Spleen (tissue), 11 donors: ENCODE results near the gene RABL2B. TPM values are rescaled to one million over a fixed set of nuclear protein-coding genes. Genes with fewer than 3 reads are reported as not detected.

Experiments used
- DNase-seq: peaks from one replicate; pipeline ENCODE4 v3.0.0-alpha.2; 2020
- H3K27ac ChIP-seq, 8 donors: fragments of 200-600 bp; sonication (generic) in 7 of 8; 1 replicate in 4 of 8; 2 replicates in 4 of 8; pipeline versions ENCODE4 v1.5.0 to v1.8.0; 2016 to 2021; ENCODE audit warnings: inconsistent platforms in 4 of 8, mild to moderate bottlenecking in 4 of 8, moderate library complexity in 1 of 8
- H3K27me3 ChIP-seq, 7 donors: fragments of 200-600 bp; sonication (generic) in 6 of 7; replicated peaks in 1 of 7; 1 replicate in 4 of 7; 2 replicates in 3 of 7; pipeline versions ENCODE4 v1.5.0 to v1.8.0; 2016 to 2021; ENCODE audit warnings: inconsistent platforms in 3 of 7, mild to moderate bottlenecking in 1 of 7
- H3K36me3 ChIP-seq, 6 donors: fragments of 200-600 bp; sonication (generic) in 5 of 6; 1 replicate in 4 of 6; 2 replicates in 2 of 6; pipeline versions ENCODE4 v1.5.0 to v1.8.0; 2016 to 2021; ENCODE audit warnings: inconsistent platforms in 2 of 6
- H3K4me1 ChIP-seq, 6 donors: fragments of 200-600 bp; sonication (generic) in 5 of 6; 1 replicate in 3 of 6; 2 replicates in 3 of 6; pipeline versions ENCODE4 v1.5.0 to v1.8.0; 2016 to 2021; ENCODE audit warnings: inconsistent platforms in 3 of 6
- H3K4me3 ChIP-seq, 8 donors: fragments of 200-600 bp; sonication (generic) in 7 of 8; 1 replicate in 4 of 8; 2 replicates in 4 of 8; pipeline versions ENCODE4 v1.5.0 to v1.8.0; 2016 to 2021; ENCODE audit warnings: inconsistent platforms in 4 of 8, mild to moderate bottlenecking in 4 of 8, moderate library complexity in 2 of 8
- H3K9me3 ChIP-seq, 8 donors: fragments of 200-600 bp; sonication (generic) in 7 of 8; 1 replicate in 4 of 8; 2 replicates in 4 of 8; pipeline versions ENCODE4 v1.5.0 to v1.8.0; 2016 to 2021; ENCODE audit warnings: inconsistent platforms in 4 of 8
- POLR2A ChIP-seq, 3 donors: fragments of 450-650 bp; IDR thresholded peaks; one replicate each; pipeline ENCODE4 v1.5.1; 2017; ENCODE audit warnings: antibody characterized with exemption in 3 of 3, mild to moderate bottlenecking in 1 of 3
- POLR2AphosphoS5 ChIP-seq, 3 donors: sonication (generic); formaldehyde crosslinking; IDR thresholded peaks; one replicate each; pipeline ENCODE4 v1.5.1; 2017; ENCODE audit warnings: antibody characterized with exemption in 3 of 3
- WGBS, 5 donors: extraction: QIAGEN DNeasy Blood & Tissue Kit in 3 of 5; methylation state at CpG; one replicate each; pipeline versions ENCODE4 v1.1.5 to v1.1.7; 2013 to 2018; 5-methylcytosine and 5-hydroxymethylcytosine counted together
- intact Hi-C: fragments of 100-400 bp; cut with DNase I; formaldehyde crosslinking; loops from one replicate; pipeline ENCODE4 v1.15.0; 2023; ENCODE audit warnings: low total_unique reads
- polyA plus RNA-seq, 3 donors: library from polyadenylated mRNA; stranded (reverse); fragments of 200-250 nt; gene quantifications; one replicate each; pipeline ENCODE4 v1.2.1, GENCODE V29; 2013
- total RNA-seq, 7 donors: library from RNA; depleted of rRNA in 3 of 7; stranded (reverse); fragments of >200 nt in 3 of 7; fragmentation: NEBNext Ultra II Directional in 4 of 7; extraction: Animal tissue kit (Norgen Biotek cat#: 25700) in 4 of 7; gene quantifications; one replicate each; pipeline versions ENCODE4 v1.1.0 to v1.2.1, GENCODE V29; 2016 to 2021
- TF ChIP-seq, protein P1 (sequence below), 11 experiments: fragments of 200-600 bp in 7 of 11; fragments of 450-650 bp in 4 of 11; sonication (generic) in 4 of 11; IDR thresholded peaks in 8 of 11; conservative IDR thresholded peaks in 3 of 11; 1 replicate in 7 of 11; 2 replicates in 4 of 11; pipeline versions ENCODE4 v1.4.0 to v1.8.0; 2016 to 2021; ENCODE audit warnings: antibody characterized with exemption in 11 of 11, inconsistent platforms in 4 of 11, mild to moderate bottlenecking in 1 of 11
- donor health status: healthy with polysubstance abuse.
- donor health status: DM: no; HTN: no; CAD: no; lungs with moderate emphysema.
- donor health status: DM: no; HTN: no; CAD: no.
- donor health status: Bipolar disorder and iron deficiency.
- donor health status: healthy.
- donor health status: DM: no; HTN: no; CAD: no.
- donor health status: DM: yes; HTN: yes; CAD: no.

RABL2B gene
- total and polyA plus RNA-seq, 10 donors = 14.5 to 46.9 (median 19.2) TPM

DNA sequence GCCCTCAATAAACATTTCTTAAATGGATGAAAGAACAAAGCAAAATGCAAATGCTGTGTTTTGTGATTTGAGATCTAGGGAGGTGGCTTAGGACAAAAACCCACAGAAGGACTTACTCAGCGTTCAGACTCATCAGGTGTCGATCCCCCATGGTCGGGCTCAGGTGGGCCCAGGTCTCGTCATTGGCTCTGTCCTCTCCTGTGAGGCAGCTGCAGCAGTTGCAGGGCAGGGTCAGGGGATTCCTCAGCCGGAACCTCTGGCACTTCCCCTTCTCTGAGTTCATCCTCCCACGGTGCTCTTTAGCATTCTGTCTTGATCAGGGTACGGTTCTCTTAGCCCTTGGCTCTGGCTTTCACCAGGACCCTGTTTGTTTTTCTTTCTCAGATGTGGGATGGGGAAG lies 59.4 kb downstream of the RABL2B start:
- WGBS, 5 donors = 48 to 60% (median 57%) methylated on average over 7 of the region's 7 CpGs
- Histone ChIP-seq H3K4me3 (no peak overlapping the region), H3K27ac (peak overlapping the region in 1 of 8 donors; percentile 4), H3K36me3 (peaks cover 0 to 75% (median 9%) of the 10 kb centered on the region in 6 donors), H3K9me3 (no peaks in the 10 kb centered on the region), H3K27me3 (peaks cover 0 to 10% (median 0%) of the 10 kb centered on the region in 7 donors), H3K4me1 (peaks cover 0 to 94% (median 61%) of the 10 kb centered on the region in 6 donors)
- intact Hi-C loops = no loop called here
- no peak for DNase-seq
- TF ChIP-seq, protein P1, sequence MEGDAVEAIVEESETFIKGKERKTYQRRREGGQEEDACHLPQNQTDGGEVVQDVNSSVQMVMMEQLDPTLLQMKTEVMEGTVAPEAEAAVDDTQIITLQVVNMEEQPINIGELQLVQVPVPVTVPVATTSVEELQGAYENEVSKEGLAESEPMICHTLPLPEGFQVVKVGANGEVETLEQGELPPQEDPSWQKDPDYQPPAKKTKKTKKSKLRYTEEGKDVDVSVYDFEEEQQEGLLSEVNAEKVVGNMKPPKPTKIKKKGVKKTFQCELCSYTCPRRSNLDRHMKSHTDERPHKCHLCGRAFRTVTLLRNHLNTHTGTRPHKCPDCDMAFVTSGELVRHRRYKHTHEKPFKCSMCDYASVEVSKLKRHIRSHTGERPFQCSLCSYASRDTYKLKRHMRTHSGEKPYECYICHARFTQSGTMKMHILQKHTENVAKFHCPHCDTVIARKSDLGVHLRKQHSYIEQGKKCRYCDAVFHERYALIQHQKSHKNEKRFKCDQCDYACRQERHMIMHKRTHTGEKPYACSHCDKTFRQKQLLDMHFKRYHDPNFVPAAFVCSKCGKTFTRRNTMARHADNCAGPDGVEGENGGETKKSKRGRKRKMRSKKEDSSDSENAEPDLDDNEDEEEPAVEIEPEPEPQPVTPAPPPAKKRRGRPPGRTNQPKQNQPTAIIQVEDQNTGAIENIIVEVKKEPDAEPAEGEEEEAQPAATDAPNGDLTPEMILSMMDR (IDR thresholded peaks at IDR 0.05 in 8 of 11, conservative IDR thresholded peaks at IDR 0.05 in 3 of 11) = no peak
- TF ChIP-seq POLR2A (IDR thresholded peaks at IDR 0.05) = no peak
- peak in 1 of 3 donors; percentile 14 for TF ChIP-seq POLR2AphosphoS5 (IDR thresholded peaks at IDR 0.05)

- Histone ChIP-seq H3K4me3 (no peak overlapping the region), H3K27me3 (peaks cover 0 to 10% (median 0%) of the 10 kb centered on the region in 7 donors), H3K27ac (peak overlapping the region in 3 of 8 donors; percentile 42 to 46 (median 43)), H3K4me1 (peaks cover 0 to 94% (median 58%) of the 10 kb centered on the region in 6 donors), H3K36me3 (peaks cover 0 to 68% (median 6%) of the 10 kb centered on the region in 6 donors), H3K9me3 (no peaks in the 10 kb centered on the region)
- WGBS, 5 donors = 73 to 86% (median 81%) methylated on average over 12 of the region's 12 CpGs
- intact Hi-C loops = no loop called here
- no peak for DNase-seq
- TF ChIP-seq, protein P1 (IDR thresholded peaks at IDR 0.05 in 8 of 11, conservative IDR thresholded peaks at IDR 0.05 in 3 of 11) = no peak
- TF ChIP-seq POLR2AphosphoS5 (IDR thresholded peaks at IDR 0.05) = no peak
- no peak for TF ChIP-seq POLR2A (IDR thresholded peaks at IDR 0.05)
These were observed 60.6 kb downstream of the RABL2B start for GRCh38 chr22:50722716-50723428.

GRCh38 chr22:50722048-50722701 lies 61.3 kb downstream of the RABL2B start:
- Histone ChIP-seq H3K4me1 (peaks cover 0 to 94% (median 52%) of the 10 kb centered on the region in 6 donors), H3K4me3 (no peak overlapping the region), H3K36me3 (peaks cover 0 to 70% (median 6%) of the 10 kb centered on the region in 6 donors), H3K27ac (peak overlapping the region in 5 of 8 donors; percentile 5 to 46 (median 42)), H3K9me3 (no peaks in the 10 kb centered on the region), H3K27me3 (peaks cover 0 to 10% (median 0%) of the 10 kb centered on the region in 7 donors)
- intact Hi-C loops = no loop called here
- DNase-seq = no peak
- TF ChIP-seq, protein P1 (IDR thresholded peaks at IDR 0.05 in 8 of 11, conservative IDR thresholded peaks at IDR 0.05 in 3 of 11) = no peak
- peak in 2 of 3 donors; percentile 32 to 44 for TF ChIP-seq POLR2AphosphoS5 (IDR thresholded peaks at IDR 0.05)
- TF ChIP-seq POLR2A (IDR thresholded peaks at IDR 0.05) = no peak
- 80 to 90% (median 86%) methylated on average over 29 to 33 of the region's 33 CpGs for WGBS, 5 donors
